Hippocampal formation (tissue), 2 donors: ENCODE measurements around the gene NOG.

Experiments used
- DNase-seq, 2 donors: peaks; one replicate each; lab custom pipeline; 2025; lab: John Stamatoyannopoulos, UW

The NOG gene

GRCh38 chr17:56593646-56594319 is at the start of gene NOG:
TSS of gene NOG (plus strand) at chr17:56593699. CDS start at chr17:56594224, 525 bp downstream.
- DNase-seq, result peak; percentile 41 to 44

GRCh38 chr17:56545106-56545505 is 48.4 kb upstream of the NOG start:
- no peak for DNase-seq

- no peak for DNase-seq
Observed at GRCh38 chr17:56545930-56546329, 47.6 kb upstream of the NOG start.

- DNase-seq, result no peak
Observed at GRCh38 chr17:56548661-56549060, 44.8 kb upstream of the NOG start.

- DNase-seq, result no peak
Observed at GRCh38 chr17:56549501-56549900, 44.0 kb upstream of the NOG start.

GRCh38 chr17:56557682-56558081 is 35.8 kb upstream of the NOG start:
- DNase-seq, result no peak

GRCh38 chr17:56558088-56558487 is 35.4 kb upstream of the NOG start:
- no peak for DNase-seq

GRCh38 chr17:56570199-56570598 is 23.3 kb upstream of the NOG start:
- DNase-seq, result no peak

GRCh38 chr17:56571456-56571855 is 22.0 kb upstream of the NOG start:
- DNase-seq, result no peak

- no peak for DNase-seq
Observed at GRCh38 chr17:56577190-56577842, 16.2 kb upstream of the NOG start.

- no peak for DNase-seq
Observed at GRCh38 chr17:56577843-56578204, 15.7 kb upstream of the NOG start.

- no peak for DNase-seq
Observed at GRCh38 chr17:56581635-56582627, 11.6 kb upstream of the NOG start.

- no peak for DNase-seq
Observed at GRCh38 chr17:56583772-56584171, 9.7 kb upstream of the NOG start.

GRCh38 chr17:56587298-56587697 is 6.2 kb upstream of the NOG start:
- DNase-seq, result no peak

- DNase-seq, result peak; percentile 13 to 48
Observed at GRCh38 chr17:56592487-56593085, 913 bp upstream of the NOG start.

GRCh38 chr17:56593086-56593645 is 333 bp upstream of the NOG start:
- peak; percentile 34 to 41 for DNase-seq

GRCh38 chr17:56594320-56595107 is 1.0 kb downstream of the NOG start:
- no peak for DNase-seq

- no peak for DNase-seq
Observed at GRCh38 chr17:56595108-56595418, 1.6 kb downstream of the NOG start.

- no peak for DNase-seq
Observed at GRCh38 chr17:56595831-56596690, 2.6 kb downstream of the NOG start.
